Stomach (tissue), 9 donors: ENCODE measurements around the gene DOCK8. TPM values are rescaled to one million over a fixed set of nuclear protein-coding genes. Genes with fewer than 3 reads are reported as not detected.

Experiments used
- DNase-seq, 2 donors: peaks; one replicate each; pipeline versions ENCODE4 v3.0.0 to v3.0.0-alpha.2; 2013 to 2019
- H3K27ac ChIP-seq, 5 donors: fragments of 200-600 bp in 4 of 5; sonication (generic) in 4 of 5; one replicate each; pipeline ENCODE4 v1.5.1; 2013 to 2019; ENCODE audit warnings: mild to moderate bottlenecking in 1 of 5, moderate library complexity in 1 of 5
- H3K27me3 ChIP-seq, 3 donors: fragments of 200-600 bp; sonication (generic); one replicate each; pipeline ENCODE4 v1.5.1; 2017 to 2019; ENCODE audit warnings: mixed run types in 1 of 3
- H3K36me3 ChIP-seq, 4 donors: fragments of 200-600 bp; sonication (generic); 1 replicate in 3 of 4; 2 replicates in 1 of 4; pipeline ENCODE4 v1.5.1; 2016 to 2019
- H3K4me1 ChIP-seq, 4 donors: fragments of 200-600 bp; sonication (generic); one replicate each; pipeline ENCODE4 v1.5.1; 2016 to 2019
- H3K4me3 ChIP-seq, 4 donors: fragments of 200-600 bp; sonication (generic) in 3 of 4; one replicate each; pipeline ENCODE4 v1.5.1; 2016 to 2019; ENCODE audit warnings: mild to moderate bottlenecking in 1 of 4
- H3K9me3 ChIP-seq, 4 donors: fragments of 200-600 bp; sonication (generic); one replicate each; pipeline ENCODE4 v1.5.1; 2016 to 2019
- EP300 ChIP-seq: sonication (generic); formaldehyde crosslinking; IDR thresholded peaks from one replicate; pipeline ENCODE4 v1.6.1; 2017; ENCODE audit warnings: antibody characterized with exemption
- POLR2A ChIP-seq, 4 donors: fragments of 450-650 bp; IDR thresholded peaks; one replicate each; pipeline ENCODE4 v1.6.1; 2016; ENCODE audit warnings: antibody characterized with exemption in 4 of 4, control low read depth in 2 of 4, mild to moderate bottlenecking in 1 of 4, moderate library complexity in 1 of 4
- POLR2AphosphoS5 ChIP-seq, 3 donors: sonication (generic); formaldehyde crosslinking; IDR thresholded peaks; one replicate each; pipeline ENCODE4 v1.6.1; 2016; ENCODE audit warnings: antibody characterized with exemption in 3 of 3
- WGBS, 5 donors: extraction: QIAGEN DNeasy Blood & Tissue Kit in 3 of 5; methylation state at CpG; one replicate each; pipeline versions ENCODE4 v1.1.5 to v1.1.7; 2013 to 2018; 5-methylcytosine and 5-hydroxymethylcytosine counted together
- intact Hi-C: fragments of 100-400 bp; cut with DNase I; formaldehyde crosslinking; loops from one replicate; pipeline ENCODE4 v1.15.1; 2023; ENCODE audit warnings: low total_unique reads
- polyA plus RNA-seq, 3 donors: library from polyadenylated mRNA; stranded (reverse); fragments of 200-250 nt; gene quantifications; one replicate each; pipeline ENCODE4 v1.2.3, GENCODE V29; 2013
- total RNA-seq, 5 donors: library from RNA; depleted of rRNA; stranded (reverse); fragments of >200 nt; gene quantifications; one replicate each; pipeline versions ENCODE4 v1.1.0 to v1.2.3, GENCODE V29; 2014 to 2016
- TF ChIP-seq, protein P1 (sequence below), 7 experiments: fragments of 450-650 bp in 4 of 7; fragments of 200-600 bp in 3 of 7; sonication (generic) in 3 of 7; IDR thresholded peaks; one replicate each; pipeline ENCODE4 v1.5.1; 2016 to 2019; ENCODE audit warnings: antibody characterized with exemption in 7 of 7, control low read depth in 2 of 7, mild to moderate bottlenecking in 1 of 7
- donor health status: healthy with polysubstance abuse.
- donor health status: Bipolar disorder and iron deficiency.
- donor health status: healthy.

The DOCK8 gene
- total and polyA plus RNA-seq, 8 donors: 2.8 to 191 (median 10.2) TPM

DNA sequence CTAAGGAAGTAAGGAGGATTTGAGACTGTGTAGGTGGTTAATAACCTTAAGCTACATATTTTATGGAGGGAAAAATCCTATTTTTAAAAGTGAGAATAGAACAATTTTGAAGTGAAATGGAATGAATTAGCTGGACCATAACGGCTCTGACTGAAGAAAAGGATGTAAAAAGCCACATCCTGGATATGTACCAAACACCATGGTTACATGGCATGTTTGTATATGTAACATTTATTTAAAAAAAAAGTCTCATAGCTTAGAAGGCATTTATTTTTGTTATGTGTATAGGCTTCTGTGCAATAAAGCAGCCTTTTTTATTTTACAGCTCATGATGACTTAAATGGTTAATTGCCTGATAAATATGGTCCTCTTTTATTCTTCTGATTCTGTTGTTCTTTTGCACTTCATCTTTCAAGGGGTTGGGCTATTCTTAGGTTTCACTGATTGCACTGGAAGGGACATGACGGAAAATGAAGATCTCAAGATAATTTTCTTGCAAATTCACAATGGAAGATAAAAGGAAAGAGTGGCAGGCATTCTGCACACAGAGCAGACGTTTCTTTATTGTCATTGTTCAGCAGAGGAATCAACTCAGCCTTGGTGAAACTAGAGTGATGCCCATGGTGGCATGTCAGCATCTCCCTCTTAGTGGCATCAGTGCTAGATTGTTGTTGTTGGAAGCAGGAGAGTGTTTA is 63.1 kb downstream of the DOCK8 start:
- peak in 1 of 2 donors; percentile 34 for DNase-seq
- TF ChIP-seq, protein P1, sequence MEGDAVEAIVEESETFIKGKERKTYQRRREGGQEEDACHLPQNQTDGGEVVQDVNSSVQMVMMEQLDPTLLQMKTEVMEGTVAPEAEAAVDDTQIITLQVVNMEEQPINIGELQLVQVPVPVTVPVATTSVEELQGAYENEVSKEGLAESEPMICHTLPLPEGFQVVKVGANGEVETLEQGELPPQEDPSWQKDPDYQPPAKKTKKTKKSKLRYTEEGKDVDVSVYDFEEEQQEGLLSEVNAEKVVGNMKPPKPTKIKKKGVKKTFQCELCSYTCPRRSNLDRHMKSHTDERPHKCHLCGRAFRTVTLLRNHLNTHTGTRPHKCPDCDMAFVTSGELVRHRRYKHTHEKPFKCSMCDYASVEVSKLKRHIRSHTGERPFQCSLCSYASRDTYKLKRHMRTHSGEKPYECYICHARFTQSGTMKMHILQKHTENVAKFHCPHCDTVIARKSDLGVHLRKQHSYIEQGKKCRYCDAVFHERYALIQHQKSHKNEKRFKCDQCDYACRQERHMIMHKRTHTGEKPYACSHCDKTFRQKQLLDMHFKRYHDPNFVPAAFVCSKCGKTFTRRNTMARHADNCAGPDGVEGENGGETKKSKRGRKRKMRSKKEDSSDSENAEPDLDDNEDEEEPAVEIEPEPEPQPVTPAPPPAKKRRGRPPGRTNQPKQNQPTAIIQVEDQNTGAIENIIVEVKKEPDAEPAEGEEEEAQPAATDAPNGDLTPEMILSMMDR (IDR thresholded peaks at IDR 0.05): no peak
- TF ChIP-seq POLR2A (IDR thresholded peaks at IDR 0.05) (no peak), EP300 (no peak), POLR2AphosphoS5 (IDR thresholded peaks at IDR 0.05) (no peak)

DNA sequence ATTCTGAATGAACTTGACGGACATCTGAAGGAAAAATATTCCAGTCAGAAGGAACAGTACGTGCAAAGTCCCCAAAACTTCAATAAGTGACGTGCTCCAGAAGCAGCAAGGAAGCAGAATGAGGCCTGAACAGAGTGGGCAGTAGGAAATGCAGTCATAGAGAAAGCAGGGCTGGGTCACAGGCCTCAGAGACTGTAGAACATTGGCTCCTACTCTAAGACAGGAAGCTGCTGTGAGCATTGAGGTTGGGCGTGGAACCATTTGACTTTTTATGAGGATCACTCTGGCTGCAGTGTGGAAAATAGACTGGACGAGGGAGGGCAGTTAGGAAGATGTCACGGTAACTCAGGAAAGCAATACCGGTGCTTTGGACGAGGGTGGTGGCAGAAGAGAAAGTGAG is 64.0 kb downstream of the DOCK8 start:
- Histone ChIP-seq H3K9me3 (no peaks in the 10 kb centered on the region), H3K4me1 (peaks cover 0 to 33% (median 0%) of the 10 kb centered on the region in 4 donors), H3K36me3 (no peaks in the 10 kb centered on the region), H3K4me3 (no peak overlapping the region), H3K27me3 (no peaks in the 10 kb centered on the region), H3K27ac (peak overlapping the region in 1 of 5 donors; percentile 52)
- WGBS, 5 donors: 58 to 82% (median 80%) methylated on average over 8 of the region's 8 CpGs
- intact Hi-C loops: no loop called here
- peak; percentile 27 to 30 for DNase-seq
- TF ChIP-seq, protein P1 (IDR thresholded peaks at IDR 0.05): no peak
- TF ChIP-seq EP300 (no peak), POLR2A (IDR thresholded peaks at IDR 0.05) (no peak), POLR2AphosphoS5 (IDR thresholded peaks at IDR 0.05) (no peak)

More for the DNA sequence above, 63.1 kb downstream of the DOCK8 start:
- H3K27ac ChIP-seq: peak overlapping the region in 1 of 5 donors; percentile 52
- no peaks in the 10 kb centered on the region for H3K36me3 ChIP-seq
- H3K4me3 ChIP-seq: no peak overlapping the region
- 48 to 64% (median 50%) methylated on average over 3 of the region's 3 CpGs for WGBS, 5 donors
- intact Hi-C loops: no loop called here
- no peaks in the 10 kb centered on the region for H3K27me3 ChIP-seq
- H3K9me3 ChIP-seq: no peaks in the 10 kb centered on the region
- H3K4me1 ChIP-seq: peaks cover 0 to 29% (median 0%) of the 10 kb centered on the region in 4 donors

DNA sequence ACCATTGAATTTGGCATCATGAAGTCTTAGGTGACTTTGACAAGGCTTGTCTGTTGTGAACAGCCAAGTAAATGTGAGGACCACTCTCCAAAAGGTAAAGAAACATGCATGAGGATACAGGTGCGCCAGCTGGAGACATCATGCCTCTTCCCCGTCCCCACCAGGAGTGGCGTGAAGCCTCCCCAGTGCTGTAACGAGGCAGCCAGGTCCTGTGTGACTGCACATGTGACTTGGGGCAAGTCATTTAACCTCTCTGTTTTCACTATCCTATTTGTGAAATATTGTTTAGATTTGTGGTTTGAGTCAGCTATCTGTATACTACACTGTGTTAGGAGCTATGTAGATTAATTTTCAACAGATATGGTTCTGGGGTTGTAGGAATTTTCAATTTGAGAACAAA is 65.0 kb downstream of the DOCK8 start:
- intact Hi-C loops: no loop called here
- DNase-seq: no peak
- Histone ChIP-seq H3K27ac (no peak overlapping the region), H3K4me3 (no peak overlapping the region), H3K27me3 (no peaks in the 10 kb centered on the region), H3K4me1 (peaks cover 0 to 33% (median 0%) of the 10 kb centered on the region in 4 donors), H3K9me3 (no peaks in the 10 kb centered on the region), H3K36me3 (no peaks in the 10 kb centered on the region)
- 65 to 96% (median 77%) methylated on average over 4 of the region's 4 CpGs for WGBS, 5 donors
- TF ChIP-seq, protein P1 (IDR thresholded peaks at IDR 0.05): no peak
- TF ChIP-seq POLR2A (IDR thresholded peaks at IDR 0.05) (no peak), POLR2AphosphoS5 (IDR thresholded peaks at IDR 0.05) (no peak), EP300 (no peak)

DNA sequence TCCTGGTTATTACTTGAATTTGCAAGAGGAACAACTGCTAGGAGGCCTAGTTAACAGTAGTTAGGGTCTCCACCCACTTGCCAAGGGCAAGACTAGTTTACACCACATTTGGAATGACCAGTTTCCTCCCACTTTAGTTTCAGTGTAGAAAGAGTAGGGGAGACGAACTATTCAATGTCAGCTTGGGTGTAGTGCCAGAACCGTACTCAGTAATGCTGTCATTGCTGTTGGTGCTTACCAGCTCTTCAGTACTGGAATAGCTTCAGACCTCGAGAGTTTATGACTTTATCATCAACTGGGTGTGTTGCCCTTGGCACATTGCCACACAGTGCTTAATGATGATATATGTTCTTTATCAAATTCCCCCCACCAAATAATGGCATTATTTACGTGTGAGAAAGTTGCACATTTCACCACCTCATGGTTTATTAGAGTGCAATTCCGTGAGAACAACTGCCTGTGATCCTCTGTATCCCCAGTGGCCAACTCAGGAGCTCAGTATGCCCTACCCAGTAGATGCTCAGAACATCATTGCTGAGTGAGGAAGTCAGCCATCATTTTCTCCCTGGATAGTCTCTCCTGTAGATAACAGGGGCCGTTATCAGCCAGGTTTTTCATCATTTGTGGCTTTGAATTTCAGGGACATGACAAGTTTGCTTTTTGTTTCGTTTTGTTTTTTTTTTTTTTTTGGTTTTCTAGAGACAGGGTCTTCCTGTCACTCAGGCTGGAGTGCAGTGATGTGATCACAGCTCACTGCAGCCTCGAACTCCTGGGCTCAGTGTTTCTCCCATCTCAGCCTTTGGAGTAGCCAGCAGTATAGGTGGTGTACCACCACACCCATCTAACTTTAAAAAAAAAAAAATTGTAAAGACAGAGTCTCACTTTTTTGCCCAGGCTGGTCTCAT is 67.3 kb downstream of the DOCK8 start:
- TF ChIP-seq, protein P1 (IDR thresholded peaks at IDR 0.05): no peak
- no peak for TF ChIP-seq POLR2A (IDR thresholded peaks at IDR 0.05)
- TF ChIP-seq POLR2AphosphoS5 (IDR thresholded peaks at IDR 0.05): no peak
- TF ChIP-seq EP300: no peak
- no peak for DNase-seq
- H3K4me1 ChIP-seq: peaks cover 0 to 33% (median 0%) of the 10 kb centered on the region in 4 donors
- 44 to 56% (median 55%) methylated on average over 8 of the region's 8 CpGs for WGBS, 5 donors
- peak overlapping the region in 1 of 5 donors; percentile 31 for H3K27ac ChIP-seq
- intact Hi-C loops: no loop called here
- peaks cover 0 to 4% (median 1%) of the 10 kb centered on the region in 4 donors for H3K36me3 ChIP-seq
- no peaks in the 10 kb centered on the region for H3K27me3 ChIP-seq
- H3K9me3 ChIP-seq: no peaks in the 10 kb centered on the region
- no peak overlapping the region for H3K4me3 ChIP-seq
